Measurements from ENCODE around the gene HOXA10. TPM values are rescaled to one million over a fixed set of nuclear protein-coding genes. Genes with fewer than 3 reads are reported as not detected.

HOXA10 gene
- total RNA-seq, 1 experiment from 2014 or later: 6.1 TPM

DNA sequence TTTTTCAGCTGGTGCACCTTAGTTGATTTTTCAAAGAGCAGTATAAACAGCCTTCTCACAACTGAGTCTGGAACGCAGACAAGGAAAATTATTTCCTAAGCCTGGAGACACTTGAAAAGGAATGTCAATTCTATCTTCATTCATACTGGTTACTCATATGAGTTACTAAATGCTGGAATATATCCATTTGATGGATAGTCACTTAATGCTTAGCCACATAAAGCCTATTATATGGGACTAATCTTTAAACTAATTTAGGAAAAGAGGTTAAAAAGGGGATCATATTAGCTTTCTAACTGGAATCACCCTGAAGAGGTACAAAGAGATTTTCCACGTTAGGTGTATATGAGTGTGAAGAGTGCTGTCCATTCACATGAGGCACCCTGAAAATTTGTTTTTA lies 41.9 kb downstream of the HOXA10 start:
- DNase-seq (ENCODE audit: low spot score): no peak

DNA sequence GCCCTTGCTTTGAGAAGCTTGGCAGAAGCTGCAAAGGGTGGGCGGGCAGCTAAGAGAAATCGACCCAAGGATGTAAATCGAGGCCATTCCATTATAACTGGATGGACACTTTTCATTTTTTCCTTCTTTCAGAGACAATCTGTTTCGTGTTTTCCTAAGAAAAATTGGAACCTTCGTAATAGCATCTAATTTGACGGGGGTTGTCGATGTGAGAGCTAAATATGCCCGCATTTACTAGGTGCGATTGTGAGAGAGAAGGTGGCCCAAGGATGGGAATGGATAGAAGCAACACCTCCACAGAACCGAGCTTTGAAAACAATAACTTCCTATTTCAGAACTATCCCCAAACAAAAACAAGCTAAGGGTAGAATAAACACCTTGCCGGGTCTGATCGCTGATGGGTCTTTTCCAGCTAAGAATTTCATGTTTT lies 42.7 kb downstream of the HOXA10 start:
- DNase-seq (ENCODE audit: low spot score): no peak

DNA sequence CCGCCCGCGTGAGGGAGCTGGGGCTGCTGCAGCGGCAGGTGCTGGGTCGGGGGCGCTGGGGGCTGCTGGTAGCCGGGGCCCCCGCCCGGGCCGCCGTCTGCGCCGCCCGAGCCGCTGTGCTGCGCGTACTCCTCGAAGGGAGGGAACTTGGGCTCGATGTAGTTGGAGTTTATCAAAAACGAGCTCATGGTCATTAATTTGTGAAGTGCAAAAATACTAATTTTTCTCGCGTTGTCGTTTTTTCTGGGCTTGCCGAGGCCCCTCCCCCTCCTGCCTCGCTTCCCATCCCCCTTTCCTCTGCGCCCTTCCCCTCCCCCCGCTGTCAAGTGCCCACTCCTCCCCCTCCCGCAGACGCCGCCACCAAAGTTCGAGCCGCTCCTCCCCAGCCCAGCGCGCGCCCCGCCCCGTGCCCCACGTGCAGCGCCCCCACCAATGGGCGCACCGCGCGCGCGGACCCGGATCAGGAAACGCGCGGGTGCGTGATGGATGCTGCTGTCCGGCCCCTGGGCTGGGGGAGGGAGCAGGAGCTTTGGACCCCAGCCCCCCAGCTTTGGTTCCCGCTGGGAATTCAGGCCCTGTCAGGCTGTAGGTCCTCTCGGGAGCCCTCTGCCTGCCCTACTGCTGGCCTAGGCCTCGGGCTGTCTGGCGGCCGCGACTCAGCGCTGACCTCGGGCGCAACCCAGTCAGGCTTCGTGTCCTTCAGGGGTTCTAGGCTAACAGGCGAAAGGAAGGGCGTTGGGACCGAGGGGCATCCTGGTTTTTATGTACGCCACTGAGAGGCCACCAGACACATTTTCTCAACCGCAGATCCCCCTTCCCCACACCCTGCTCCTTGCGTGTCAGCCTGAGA lies 43.4 kb downstream of the HOXA10 start, which contains the start of gene HOXA4:
Gene HOXA4, minus strand, starts transcription at position 218 of the 850 bp plus-strand sequence. Its CDS starts 24 bp downstream, at position 194.
- DNase-seq (ENCODE audit: low spot score): peak; percentile 93

DNA sequence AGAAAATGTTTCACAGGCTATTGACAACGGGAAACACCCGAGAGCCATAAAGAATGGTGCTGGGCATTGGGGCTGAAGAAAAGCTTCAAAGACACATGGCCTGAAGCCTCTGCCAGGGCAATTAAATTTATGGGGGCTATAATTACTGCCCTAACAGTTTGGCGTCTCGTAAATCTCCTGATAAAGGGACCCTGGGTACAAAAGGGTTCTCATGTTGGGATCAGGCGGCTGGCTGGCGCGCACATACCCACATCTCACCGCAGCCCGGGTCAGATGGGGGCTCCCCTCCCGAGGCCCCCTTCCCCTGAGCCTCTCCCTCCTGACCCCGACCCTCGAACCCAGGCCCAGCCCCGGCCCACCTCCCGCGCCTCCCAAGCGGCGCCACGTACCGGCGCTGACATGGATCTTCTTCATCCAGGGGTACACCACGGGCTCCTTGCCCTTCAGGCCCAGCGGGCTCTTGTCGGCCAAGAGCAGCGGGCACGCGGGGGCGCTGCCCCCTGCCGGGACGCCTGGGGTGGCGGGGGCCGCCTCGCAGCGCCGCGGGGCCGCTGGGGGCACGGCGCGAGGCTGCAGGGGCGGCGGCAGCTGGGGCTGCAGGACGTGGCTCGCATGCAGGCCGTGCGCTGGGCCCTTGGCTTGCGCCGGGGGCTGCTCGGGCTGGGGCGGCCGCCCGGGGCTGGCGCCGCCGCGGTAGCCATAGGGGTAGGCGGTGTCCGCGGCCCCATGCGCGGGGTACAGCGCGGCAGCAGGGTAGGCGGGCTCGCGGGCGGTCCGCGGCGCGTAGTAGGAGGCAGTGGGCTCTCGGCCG lies 44.2 kb downstream of the HOXA10 start:
- DNase-seq (ENCODE audit: low spot score): no peak

DNA sequence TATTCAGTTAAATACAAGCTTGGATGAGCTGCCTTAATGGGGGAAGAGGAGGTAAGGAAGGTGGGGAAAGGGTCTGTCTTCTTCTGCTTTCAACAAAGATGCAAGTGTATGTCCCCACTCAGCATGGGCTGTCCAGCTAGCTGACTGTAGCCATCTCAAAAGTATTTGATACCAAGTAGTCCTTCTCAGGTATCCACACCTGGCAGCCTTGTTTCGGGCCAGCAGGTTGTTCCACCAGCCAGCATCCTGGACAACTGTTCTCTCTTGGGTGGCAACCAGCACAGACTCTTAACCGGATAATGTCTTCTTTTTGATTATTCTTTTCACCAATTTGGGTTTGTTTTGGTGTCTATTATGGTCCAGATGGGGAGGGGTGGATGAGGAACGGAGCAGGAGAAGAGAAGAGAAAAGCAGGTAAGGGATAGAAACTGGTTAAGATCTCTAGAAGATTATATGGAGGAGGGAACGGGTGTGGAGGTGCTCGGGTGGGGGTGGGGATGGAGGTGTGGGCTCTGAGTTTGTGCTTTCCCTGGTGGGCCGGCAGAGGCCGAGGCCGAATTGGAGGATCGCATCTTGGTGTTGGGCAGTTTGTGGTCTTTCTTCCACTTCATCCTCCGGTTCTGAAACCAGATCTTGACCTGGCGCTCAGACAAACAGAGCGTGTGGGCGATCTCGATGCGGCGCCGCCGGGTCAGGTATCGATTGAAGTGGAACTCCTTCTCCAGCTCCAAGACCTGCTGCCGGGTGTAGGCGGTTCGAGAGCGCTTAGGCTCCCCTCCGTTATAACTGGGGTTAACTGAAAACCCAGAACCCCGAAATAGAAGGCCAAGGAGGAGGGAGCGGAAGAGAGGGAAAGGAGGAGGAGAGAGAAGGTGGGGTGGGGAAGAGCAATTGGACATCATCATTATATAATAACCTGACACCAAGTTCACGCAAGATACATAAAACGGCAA lies 45.1 kb downstream of the HOXA10 start:
- DNase-seq (ENCODE audit: low spot score): no peak

DNA sequence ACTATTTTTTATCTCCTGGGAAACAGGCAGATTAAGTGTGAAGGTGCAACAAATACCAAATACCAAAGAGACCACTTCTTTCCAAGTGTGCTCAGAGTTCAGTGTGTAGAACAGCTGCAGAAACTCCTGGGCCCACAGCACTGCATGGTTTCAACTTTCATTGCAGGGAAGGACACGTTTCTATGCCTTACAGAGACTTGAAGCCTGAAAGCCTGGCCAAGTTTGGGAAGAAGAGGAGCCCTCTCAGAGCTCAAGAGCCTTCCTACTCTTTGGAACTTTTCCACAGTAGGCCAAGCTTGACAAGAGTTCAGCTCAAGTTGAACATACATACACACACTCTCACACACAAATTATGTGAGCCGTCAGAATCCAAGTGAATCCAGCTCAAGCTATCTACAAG lies 46.1 kb downstream of the HOXA10 start:
- DNase-seq (ENCODE audit: low spot score): no peak

DNA sequence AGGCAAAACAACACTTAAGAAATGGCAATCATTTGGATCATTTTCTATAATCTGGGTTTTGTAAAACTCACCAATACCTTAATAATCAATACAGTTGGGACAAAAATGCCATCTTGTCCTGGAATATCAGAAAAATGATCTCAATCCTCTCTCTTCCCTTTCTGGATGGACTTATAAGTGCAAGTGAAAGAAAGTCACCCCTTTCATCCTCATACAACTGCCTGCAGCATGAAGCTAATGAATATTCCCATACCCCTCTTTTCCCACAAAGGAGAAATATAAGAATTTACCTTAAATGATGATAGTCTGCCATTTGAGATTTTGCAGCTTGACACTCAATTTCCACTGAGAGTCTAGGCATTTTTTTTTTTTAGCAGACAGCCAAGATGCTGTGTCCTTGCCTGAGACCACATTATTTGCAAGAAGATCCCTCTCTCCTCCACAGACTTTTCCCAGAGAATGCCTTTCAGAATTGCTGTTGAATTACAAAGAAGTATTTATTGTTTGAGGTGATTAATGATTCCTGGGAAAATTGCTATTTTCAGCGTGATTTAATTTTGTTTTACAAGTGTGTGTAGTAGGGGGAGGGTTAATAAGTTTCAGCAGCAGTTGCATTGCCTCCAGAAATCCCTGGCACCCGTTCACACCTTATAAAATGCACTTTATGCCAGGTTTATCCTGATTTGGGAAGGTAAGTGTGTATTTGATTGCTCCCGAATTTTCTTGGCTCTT lies 47.4 kb downstream of the HOXA10 start:
- DNase-seq (ENCODE audit: low spot score): no peak

DNA sequence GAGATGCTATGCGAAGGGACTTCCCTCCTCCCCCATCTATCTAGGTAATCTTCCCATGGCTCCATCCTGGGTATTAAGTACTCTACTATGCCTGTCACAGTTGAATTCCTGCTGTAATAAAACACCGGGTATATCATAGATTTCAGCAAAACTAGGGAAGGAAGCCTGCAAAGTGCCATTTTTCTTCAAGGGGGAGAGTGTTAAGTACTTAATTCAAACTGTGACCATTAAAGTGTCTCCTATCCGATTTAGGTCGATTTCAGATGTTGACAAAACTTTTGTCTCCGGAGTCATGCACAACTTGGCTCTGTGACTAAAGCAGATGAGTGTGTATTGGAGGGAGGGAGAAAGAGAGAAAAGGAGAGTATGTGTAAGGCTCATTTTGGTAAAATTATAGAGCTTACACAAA lies 48.1 kb downstream of the HOXA10 start:
- DNase-seq (ENCODE audit: low spot score): no peak

DNA sequence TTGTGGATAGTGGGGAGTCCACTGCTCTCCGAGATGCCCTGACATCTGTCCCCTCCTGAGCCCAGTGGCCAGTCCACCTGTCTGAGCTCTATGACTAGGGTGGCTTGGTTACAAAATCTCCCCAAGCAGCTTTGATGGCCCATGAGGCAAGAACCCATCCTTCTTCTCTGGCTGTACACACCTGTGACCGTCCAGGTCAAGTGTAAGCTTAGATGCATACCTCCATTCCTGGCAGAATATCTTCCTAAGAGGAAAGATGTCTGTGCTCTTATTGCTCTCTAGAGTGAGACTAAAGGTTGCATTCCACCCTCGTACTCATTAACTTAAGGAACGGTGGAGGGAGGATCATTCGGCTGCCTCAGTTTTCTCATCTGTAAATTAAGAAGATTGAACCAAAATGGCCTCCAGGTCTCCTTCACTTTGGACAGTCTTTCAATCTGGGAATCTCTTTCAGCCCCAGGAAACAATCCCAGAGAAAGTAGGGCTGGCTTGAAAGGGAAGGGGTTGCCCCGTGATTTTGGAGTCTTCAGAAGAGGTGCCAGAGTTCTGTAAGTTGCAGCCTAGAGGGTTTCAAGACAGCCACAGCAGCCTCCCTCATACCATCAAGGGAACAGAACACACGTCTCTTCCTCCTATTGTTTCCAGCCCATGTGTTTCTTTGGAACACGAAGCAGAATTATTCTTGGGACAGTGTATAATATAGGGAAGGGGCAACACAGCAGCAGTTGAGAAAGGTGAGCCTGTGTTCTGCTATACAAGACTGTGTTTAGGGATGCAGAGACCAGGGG lies 49.0 kb downstream of the HOXA10 start:
- no peak for DNase-seq (ENCODE audit: low spot score)

DNA sequence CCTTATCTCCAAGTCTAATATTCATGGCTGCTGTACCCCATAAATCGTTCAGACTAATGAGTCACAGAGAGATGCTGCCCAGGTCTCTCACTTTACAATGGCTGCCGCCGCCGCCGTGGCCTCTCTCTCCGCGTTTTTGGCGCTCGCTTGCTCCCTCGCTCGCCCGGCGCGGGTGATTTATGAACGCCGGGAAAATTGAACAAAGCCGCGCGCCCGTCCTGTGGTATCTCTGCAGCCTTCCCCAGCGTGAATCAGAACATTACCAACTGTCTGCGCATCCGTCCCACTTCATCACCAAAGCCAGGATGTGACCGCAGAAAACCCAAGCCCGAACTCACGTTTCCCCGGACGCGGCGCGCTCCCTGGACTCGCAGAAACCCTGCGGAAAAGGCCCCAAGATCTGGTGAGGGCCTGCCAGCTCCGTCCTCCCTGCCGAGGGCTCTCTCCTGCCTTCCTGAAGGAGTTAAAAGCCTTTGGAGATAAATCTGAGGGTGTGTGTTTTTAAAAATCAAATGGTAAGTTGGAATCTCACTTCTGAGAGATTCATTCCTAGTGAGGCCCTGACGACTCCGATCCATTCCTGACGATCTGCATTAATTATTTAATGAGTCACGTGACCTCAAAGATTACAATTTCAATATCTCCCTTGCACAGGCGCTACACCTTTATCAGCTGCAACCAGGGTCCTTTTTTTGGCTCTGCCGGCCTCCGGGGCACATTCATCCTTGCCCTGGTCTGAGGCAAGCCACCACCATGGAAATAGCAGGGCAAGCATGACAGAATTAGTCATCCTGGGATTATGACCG lies 49.8 kb downstream of the HOXA10 start:
- DNase-seq (ENCODE audit: low spot score): no peak

DNA sequence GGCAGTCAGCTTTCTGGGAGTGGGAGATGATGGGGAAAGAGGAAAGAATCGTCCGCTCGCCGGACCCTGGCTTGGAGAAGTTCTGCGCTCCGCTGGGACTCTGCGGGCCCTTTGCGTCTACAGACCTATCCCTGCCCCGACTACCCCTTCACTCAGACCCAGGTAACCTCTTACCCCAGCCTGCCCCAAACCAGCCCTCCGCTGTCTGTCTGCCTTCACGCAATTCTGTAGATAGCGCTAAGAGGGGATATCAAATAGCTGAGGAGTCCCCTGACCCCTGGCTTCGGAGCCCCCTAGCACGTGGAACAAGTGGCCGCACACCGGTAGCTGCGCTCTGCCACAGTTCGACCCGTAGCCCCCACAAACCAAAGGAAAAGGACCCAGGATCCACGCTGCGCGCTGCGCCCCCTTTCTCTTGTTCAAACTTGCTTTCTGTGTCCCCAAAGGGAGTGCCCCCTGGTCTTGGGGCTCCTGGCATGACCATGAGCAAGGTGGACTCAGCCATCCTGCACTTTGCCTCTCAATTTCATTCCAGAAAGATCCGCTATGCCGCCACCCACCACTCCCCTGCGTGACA lies 50.6 kb downstream of the HOXA10 start:
- no peak for DNase-seq (ENCODE audit: low spot score)

DNA sequence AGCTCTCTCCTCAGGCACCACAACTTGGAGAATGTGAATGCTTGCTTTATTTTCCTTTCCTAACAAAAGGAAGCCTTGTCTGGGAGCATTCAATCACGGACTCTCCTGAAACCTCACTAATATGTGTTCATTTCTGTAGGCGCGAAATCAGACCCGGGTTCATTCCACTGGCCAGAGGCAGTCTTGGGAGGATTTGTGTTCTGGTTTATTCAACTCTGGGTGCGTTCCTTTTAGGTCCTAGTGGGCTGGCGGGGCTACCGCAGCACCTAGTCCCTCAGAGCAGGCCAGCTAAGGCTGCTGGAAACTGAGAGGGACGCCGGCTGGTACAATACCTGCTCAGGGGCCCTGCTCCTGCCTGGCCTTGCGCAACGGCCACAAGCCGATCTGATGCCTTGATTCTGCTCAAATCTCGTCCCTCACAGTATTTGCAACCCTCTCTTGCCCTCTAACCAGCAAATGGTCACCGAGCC lies 51.1 kb downstream of the HOXA10 start:
- no peak for DNase-seq (ENCODE audit: low spot score)

DNA sequence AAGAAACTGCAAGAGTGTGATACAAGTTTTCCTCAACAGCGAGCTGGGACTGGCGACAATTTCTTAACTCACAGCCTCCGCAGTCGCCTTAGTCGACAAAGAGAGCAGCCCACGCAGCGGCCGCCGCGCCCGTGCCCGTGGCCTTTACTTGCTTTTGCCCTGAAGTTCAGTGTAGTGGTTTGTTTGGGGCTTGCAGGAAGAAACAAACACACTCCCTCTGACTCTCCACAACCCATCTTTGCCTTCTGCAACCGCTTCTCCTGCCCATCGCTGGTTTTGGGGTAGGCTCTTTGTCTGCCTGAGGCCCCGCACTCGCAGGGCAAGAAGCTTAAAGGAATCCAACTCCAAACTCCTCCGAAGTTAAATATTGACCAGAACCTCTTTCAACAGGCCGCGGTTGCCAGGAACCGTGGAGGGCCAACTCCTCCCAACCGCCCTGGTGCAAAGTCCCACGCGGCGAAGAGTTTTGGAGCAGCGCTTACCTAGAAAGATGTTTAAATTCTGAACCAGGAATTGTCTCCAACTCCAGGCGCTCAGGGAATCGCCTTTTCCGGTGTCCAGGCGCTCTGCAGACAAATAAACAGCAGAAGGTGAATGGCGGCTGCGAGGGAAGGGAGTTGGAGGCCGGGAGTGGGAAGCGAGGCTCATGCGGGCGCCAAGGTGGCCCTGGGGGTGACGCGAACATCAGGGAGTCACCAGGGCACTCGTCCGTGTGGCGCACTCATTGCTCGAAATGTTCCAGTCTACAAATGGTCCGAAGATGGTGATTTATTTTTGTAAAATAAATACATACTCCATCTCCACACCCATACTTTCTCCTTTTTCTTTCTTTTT lies 51.8 kb downstream of the HOXA10 start:
- no peak for DNase-seq (ENCODE audit: low spot score)

DNA sequence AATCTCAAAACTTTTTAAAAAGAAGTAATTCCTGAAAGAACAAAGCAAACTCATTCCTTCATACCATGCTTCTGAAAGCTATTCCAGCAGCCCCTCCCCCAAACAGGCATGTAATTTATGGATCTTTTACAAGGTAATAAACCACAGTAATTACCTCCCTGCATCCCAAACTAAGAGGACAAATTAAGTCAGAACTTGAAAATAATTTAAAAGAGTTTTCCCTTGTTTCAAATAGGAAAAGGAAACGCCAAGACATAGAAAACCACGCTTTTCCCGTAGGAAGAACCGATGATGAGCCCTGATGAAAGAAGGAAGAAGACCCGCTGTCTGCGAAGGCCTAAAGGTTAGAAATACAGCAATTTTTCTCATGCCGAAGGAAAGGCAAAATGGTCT lies 52.4 kb downstream of the HOXA10 start:
- no peak for DNase-seq (ENCODE audit: low spot score)
